Colonic mucosa (tissue), 4 donors: ENCODE results near the gene RDH12. TPM values are rescaled to one million over a fixed set of nuclear protein-coding genes. Genes with fewer than 3 reads are reported as not detected.

ENCODE experiments used
- DNase-seq: peaks from one replicate; pipeline ENCODE4 v3.0.0-alpha.2; 2020
- H3K27ac ChIP-seq: fragments of 200-600 bp; one replicate; pipeline ENCODE4 v1.8.0; 2021
- H3K27me3 ChIP-seq: fragments of 200-600 bp; one replicate; pipeline ENCODE4 v1.8.0; 2021
- H3K36me3 ChIP-seq: fragments of 200-600 bp; one replicate; pipeline ENCODE4 v1.8.0; 2021
- H3K4me1 ChIP-seq: fragments of 200-600 bp; one replicate; pipeline ENCODE4 v1.8.0; 2021; ENCODE audit warnings: mild to moderate bottlenecking
- H3K4me3 ChIP-seq: fragments of 200-600 bp; one replicate; pipeline ENCODE4 v1.8.0; 2021
- H3K9ac ChIP-seq, 2 donors: one replicate each; pipeline ENCODE4 v1.7.0; 2013; ENCODE audit warnings: control low read depth in 2 of 2, low read depth in 2 of 2, low read length in 2 of 2
- H3K9me3 ChIP-seq: fragments of 200-600 bp; one replicate; pipeline ENCODE4 v1.8.0; 2021
- intact Hi-C: fragments of 100-400 bp; cut with DNase I; formaldehyde crosslinking; loops from one replicate; pipeline ENCODE4 v1.14.1; 2022
- total RNA-seq, 2 donors: library from RNA; stranded (reverse); fragmentation: NEBNext Ultra II Directional in 1 of 2; extraction: Animal tissue kit (Norgen Biotek cat#: 25700) in 1 of 2; gene quantifications; one replicate each; pipeline ENCODE4 v1.2.1, GENCODE V29; 2021
- TF ChIP-seq, protein P1 (sequence below): fragments of 200-600 bp; IDR thresholded peaks from one replicate; pipeline ENCODE4 v1.8.0; 2022; ENCODE audit warnings: antibody characterized with exemption, mild to moderate bottlenecking
- donor health status: healthy.
- donor health status: DM: no; HTN: no; CAD: no.
- donor health status: DM: no; HTN: no; CAD: no.

Gene RDH12
- total RNA-seq, 2 donors from 2014 or later = not detected

GRCh38 chr14:67768219-67768618 is 66.5 kb downstream of the RDH12 start:
- no peak for DNase-seq
- intact Hi-C loops = no loop called here
- no peaks in the 10 kb centered on the region for H3K9me3 ChIP-seq
- peaks cover 12% of the 10 kb centered on the region for H3K36me3 ChIP-seq
- no peak overlapping the region for H3K4me3 ChIP-seq
- no peak overlapping the region for H3K9ac ChIP-seq
- H3K27me3 ChIP-seq = no peaks in the 10 kb centered on the region
- no peak overlapping the region for H3K27ac ChIP-seq
- H3K4me1 ChIP-seq = no peaks in the 10 kb centered on the region
- TF ChIP-seq, protein P1, sequence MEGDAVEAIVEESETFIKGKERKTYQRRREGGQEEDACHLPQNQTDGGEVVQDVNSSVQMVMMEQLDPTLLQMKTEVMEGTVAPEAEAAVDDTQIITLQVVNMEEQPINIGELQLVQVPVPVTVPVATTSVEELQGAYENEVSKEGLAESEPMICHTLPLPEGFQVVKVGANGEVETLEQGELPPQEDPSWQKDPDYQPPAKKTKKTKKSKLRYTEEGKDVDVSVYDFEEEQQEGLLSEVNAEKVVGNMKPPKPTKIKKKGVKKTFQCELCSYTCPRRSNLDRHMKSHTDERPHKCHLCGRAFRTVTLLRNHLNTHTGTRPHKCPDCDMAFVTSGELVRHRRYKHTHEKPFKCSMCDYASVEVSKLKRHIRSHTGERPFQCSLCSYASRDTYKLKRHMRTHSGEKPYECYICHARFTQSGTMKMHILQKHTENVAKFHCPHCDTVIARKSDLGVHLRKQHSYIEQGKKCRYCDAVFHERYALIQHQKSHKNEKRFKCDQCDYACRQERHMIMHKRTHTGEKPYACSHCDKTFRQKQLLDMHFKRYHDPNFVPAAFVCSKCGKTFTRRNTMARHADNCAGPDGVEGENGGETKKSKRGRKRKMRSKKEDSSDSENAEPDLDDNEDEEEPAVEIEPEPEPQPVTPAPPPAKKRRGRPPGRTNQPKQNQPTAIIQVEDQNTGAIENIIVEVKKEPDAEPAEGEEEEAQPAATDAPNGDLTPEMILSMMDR = no peak

DNA sequence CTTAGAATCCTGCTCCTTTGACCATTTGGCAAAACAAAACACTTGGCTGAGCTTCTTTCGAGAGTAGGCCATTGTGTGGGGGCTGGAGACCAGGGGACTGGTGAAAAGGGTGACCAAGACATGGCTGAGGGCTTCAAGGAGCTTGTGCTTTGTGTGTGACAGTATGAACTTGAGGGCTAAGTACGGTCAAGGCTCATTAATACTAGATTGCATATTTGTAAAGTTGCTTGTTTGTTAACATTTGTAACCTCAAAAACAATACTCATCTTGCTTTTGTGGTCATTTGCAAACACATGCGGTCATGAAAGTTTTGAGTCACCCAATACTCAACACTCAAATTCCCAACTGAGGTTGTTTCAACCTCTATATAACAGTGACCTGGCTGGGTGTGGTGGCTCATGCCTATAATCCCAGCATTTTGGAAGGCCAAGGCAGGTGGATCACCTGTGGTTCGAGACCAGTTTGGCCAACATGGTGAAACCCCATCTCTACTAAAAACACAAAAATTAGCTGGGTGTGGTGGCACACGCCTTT is 72.2 kb downstream of the RDH12 start:
- intact Hi-C loops = no loop called here
- H3K27ac ChIP-seq = no peak overlapping the region

GRCh38 chr14:67776653-67777322 is 75.1 kb downstream of the RDH12 start:
- no peak overlapping the region for H3K9ac ChIP-seq
- intact Hi-C loops = no loop called here
- H3K4me1 ChIP-seq = no peaks in the 10 kb centered on the region
- TF ChIP-seq, protein P1 = no peak
- peaks cover 23% of the 10 kb centered on the region for H3K36me3 ChIP-seq
- no peak overlapping the region for H3K27ac ChIP-seq
- H3K4me3 ChIP-seq = no peak overlapping the region
- no peaks in the 10 kb centered on the region for H3K9me3 ChIP-seq
- H3K27me3 ChIP-seq = no peaks in the 10 kb centered on the region
- no peak for DNase-seq

More for the DNA sequence above, 72.2 kb downstream of the RDH12 start:
- H3K4me1 ChIP-seq = no peaks in the 10 kb centered on the region
- H3K9ac ChIP-seq = no peak overlapping the region
- TF ChIP-seq, protein P1 = no peak
- DNase-seq = no peak
- H3K9me3 ChIP-seq = no peaks in the 10 kb centered on the region
- H3K36me3 ChIP-seq = peaks cover 24% of the 10 kb centered on the region
- no peaks in the 10 kb centered on the region for H3K27me3 ChIP-seq
- no peak overlapping the region for H3K4me3 ChIP-seq

- Histone ChIP-seq H3K36me3 (peaks cover 17% of the 10 kb centered on the region), H3K27ac (no peak overlapping the region), H3K4me3 (no peak overlapping the region), H3K9me3 (no peaks in the 10 kb centered on the region), H3K9ac (no peak overlapping the region), H3K4me1 (no peaks in the 10 kb centered on the region), H3K27me3 (no peaks in the 10 kb centered on the region)
- TF ChIP-seq, protein P1 = no peak
- no peak for DNase-seq
- intact Hi-C loops = no loop called here
Observed at GRCh38 chr14:67778792-67779191, 77.1 kb downstream of the RDH12 start.

GRCh38 chr14:67782090-67782489 is 80.4 kb downstream of the RDH12 start:
- H3K9me3 ChIP-seq = no peaks in the 10 kb centered on the region
- DNase-seq = no peak
- peaks cover 17% of the 10 kb centered on the region for H3K36me3 ChIP-seq
- TF ChIP-seq, protein P1 = no peak
- H3K27me3 ChIP-seq = no peaks in the 10 kb centered on the region
- H3K9ac ChIP-seq = no peak overlapping the region
- intact Hi-C loops = no loop called here
- H3K4me1 ChIP-seq = no peaks in the 10 kb centered on the region
- no peak overlapping the region for H3K4me3 ChIP-seq
- H3K27ac ChIP-seq = no peak overlapping the region

Other genes starting within 250 kb of the RDH12 start
- gene TMEM229B, start 213.2 kb upstream of the RDH12 start, total RNA-seq = 10 to 100 TPM in 1 of 2 donors, 1 to 10 TPM in 1; 6.9 to 11.3 TPM
- 10 to 100 TPM; 47.1 to 63.1 TPM for gene PLEKHH1, start 168.6 kb upstream of the RDH12 start, total RNA-seq
- gene PIGH, start 101.6 kb upstream of the RDH12 start, total RNA-seq = 10 to 100 TPM; 16.3 to 17.1 TPM
- 10 to 100 TPM in 1 of 2 donors, 1 to 10 TPM in 1; 4.7 to 11.5 TPM for gene ARG2, start 82.0 kb upstream of the RDH12 start, total RNA-seq
- gene VTI1B, start 27.3 kb upstream of the RDH12 start, total RNA-seq = 100 to 1,000 TPM; 116 to 121 TPM
- 10 to 100 TPM; 60.0 to 81.7 TPM for gene RDH11, start 6.1 kb upstream of the RDH12 start, total RNA-seq
- 10 to 100 TPM; 19.1 to 19.2 TPM for gene ZFYVE26, start 114.7 kb downstream of the RDH12 start, total RNA-seq
- gene RAD51B, start 117.9 kb downstream of the RDH12 start, total RNA-seq = 10 to 100 TPM; 12.7 to 22.0 TPM